H1 (cell line): ENCODE data around the gene VAPB. TPM values are rescaled to one million over a fixed set of nuclear protein-coding genes. Genes with fewer than 3 reads are reported as not detected.

Experiments
- CTCF ChIA-PET: fragments of 300-600 bp; sonication (Branson Sonifier 250); formaldehyde crosslinking; loops from one replicate; lab custom pipeline; 2021; ENCODE audit not compliant: partially characterized antibody; lab: Charles Lee
- POLR2A ChIA-PET: fragments of 300-600 bp; sonication (Branson Sonifier 250); formaldehyde crosslinking; loops from one replicate; lab custom pipeline; 2021; ENCODE audit warnings: inconsistent platforms; ENCODE audit not compliant: partially characterized antibody; lab: Charles Lee
- DNase-seq, 2 experiments: peaks; one replicate each; pipeline versions ENCODE4 v3.0.0 to v3.0.0-alpha.2; 2010 to 2022; ENCODE audit warnings: low spot score in 2 of 2, low read depth in 1 of 2, mixed read lengths in 1 of 2
- FAIRE-seq: peaks from 2 replicates; lab custom pipeline; 2011; peaks lifted over from hg19 to GRCh38; lab: Jason Lieb, UNC
- H2AFZ ChIP-seq: 2 replicates; pipeline ENCODE4 v1.8.1; 2012; ENCODE audit warnings: low read length, inconsistent platforms
- H2AK5ac ChIP-seq: 2 replicates; pipeline ENCODE4 v1.6.1; 2013; ENCODE audit warnings: low read depth, low read length
- H2BK120ac ChIP-seq: replicated peaks from 2 replicates; pipeline ENCODE3; 2013; ENCODE audit warnings: low read depth, low read length, inconsistent platforms
- H2BK12ac ChIP-seq: 2 replicates; pipeline ENCODE4 v1.6.1; 2013; ENCODE audit warnings: low read depth, low read length
- H2BK15ac ChIP-seq: 2 replicates; pipeline ENCODE4 v1.6.1; 2013; ENCODE audit warnings: low read length
- H2BK20ac ChIP-seq: 2 replicates; pipeline ENCODE4 v1.6.1; 2013; ENCODE audit warnings: low read length
- H2BK5ac ChIP-seq: 2 replicates; pipeline ENCODE4 v1.6.1; 2013; ENCODE audit warnings: low read depth, low read length
- H3K14ac ChIP-seq: 2 replicates; pipeline ENCODE4 v1.6.1; 2013; ENCODE audit warnings: inconsistent platforms; ENCODE audit not compliant: insufficient read length
- H3K18ac ChIP-seq: 2 replicates; pipeline ENCODE4 v1.6.1; 2013; ENCODE audit warnings: low read length; ENCODE audit errors: extremely low read depth
- H3K23ac ChIP-seq: 2 replicates; pipeline ENCODE4 v1.6.1; 2013; ENCODE audit warnings: inconsistent platforms; ENCODE audit not compliant: insufficient read length
- H3K23me2 ChIP-seq: 2 replicates; pipeline ENCODE4 v1.6.1; 2013; ENCODE audit warnings: low read depth, low read length
- H3K27ac ChIP-seq: 2 replicates; pipeline ENCODE4 v1.6.1; 2011; ENCODE audit warnings: low read depth, low read length, inconsistent platforms
- H3K27me3 ChIP-seq, 4 experiments: replicated peaks in 1 of 4; 1 replicate in 1 of 4; 2 replicates in 3 of 4; pipeline versions ENCODE4 v1.6.1 to v1.8.1; 2011 to 2013; ENCODE audit warnings: low read length in 3 of 4, mild to moderate bottlenecking in 3 of 4, inconsistent platforms in 2 of 4, mixed read lengths in 2 of 4, moderate library complexity in 1 of 4; ENCODE audit not compliant: control insufficient read depth in 3 of 4, insufficient read depth in 3 of 4; ENCODE audit errors: extremely low read depth in 1 of 4
- H3K36me3 ChIP-seq, 4 experiments: 2 replicates each; pipeline versions ENCODE4 v1.6.1 to v1.8.1; 2011 to 2013; ENCODE audit warnings: mild to moderate bottlenecking in 4 of 4, low read length in 3 of 4, moderate library complexity in 2 of 4, control low read depth in 1 of 4, inconsistent platforms in 1 of 4; ENCODE audit not compliant: insufficient read depth in 4 of 4, control insufficient read depth in 2 of 4
- H3K4ac ChIP-seq: replicated peaks from 2 replicates; pipeline ENCODE3; 2013; ENCODE audit warnings: low read length, low read depth, mixed read lengths, inconsistent platforms; ENCODE audit not compliant: insufficient read length
- H3K4me1 ChIP-seq, 4 experiments: replicated peaks in 1 of 4; 1 replicate in 1 of 4; 2 replicates in 3 of 4; pipeline versions ENCODE4 v1.6.1 to v1.8.1; 2011 to 2013; ENCODE audit warnings: low read length in 3 of 4, inconsistent platforms in 2 of 4, mixed read lengths in 1 of 4; ENCODE audit not compliant: insufficient read depth in 4 of 4, control insufficient read depth in 3 of 4
- H3K4me2 ChIP-seq, 2 experiments: 2 replicates each; pipeline versions ENCODE4 v1.6.1 to v1.8.1; 2011 to 2013; ENCODE audit warnings: low read depth in 2 of 2, low read length in 2 of 2, control low read depth in 1 of 2, inconsistent platforms in 1 of 2, mild to moderate bottlenecking in 1 of 2; ENCODE audit not compliant: insufficient read depth in 1 of 2
- H3K4me3 ChIP-seq, 4 experiments: fragments of 200-600, 300-600 bp in 1 of 4; sonication (generic), shearing (Covaris generic), sonication (Bioruptor Twin) in 1 of 4; 2 replicates each; pipeline versions ENCODE4 v1.5.1 to v1.8.1; 2011 to 2016; ENCODE audit warnings: low read length in 4 of 4, low read depth in 3 of 4, control low read depth in 2 of 4, inconsistent platforms in 2 of 4, mild to moderate bottlenecking in 2 of 4, mixed read lengths in 1 of 4, moderate library complexity in 1 of 4; ENCODE audit not compliant: insufficient read depth in 2 of 4; ENCODE audit errors: extremely low read depth in 1 of 4
- H3K56ac ChIP-seq: replicated peaks from 2 replicates; pipeline ENCODE3; 2013; ENCODE audit warnings: low read depth, mild to moderate bottlenecking, mixed read lengths, low read length, inconsistent platforms; ENCODE audit not compliant: insufficient read length
- H3K79me1 ChIP-seq: 2 replicates; pipeline ENCODE4 v1.6.1; 2013; ENCODE audit warnings: low read depth, low read length, control low read depth
- H3K79me2 ChIP-seq, 2 experiments: 2 replicates each; pipeline versions ENCODE4 v1.6.1 to v1.8.1; 2012 to 2013; ENCODE audit warnings: low read length in 2 of 2, mild to moderate bottlenecking in 2 of 2, inconsistent platforms in 1 of 2; ENCODE audit not compliant: insufficient read depth in 2 of 2, control insufficient read depth in 1 of 2
- H3K9ac ChIP-seq, 4 experiments: replicated peaks in 1 of 4; 1 replicate in 1 of 4; 2 replicates in 3 of 4; pipeline versions ENCODE4 v1.6.1 to v1.8.1; 2011 to 2013; ENCODE audit warnings: low read depth in 3 of 4, low read length in 3 of 4, control low read depth in 2 of 4, mild to moderate bottlenecking in 2 of 4, moderate library complexity in 2 of 4, inconsistent platforms in 1 of 4; ENCODE audit errors: extremely low read depth in 1 of 4
- H3K9me3 ChIP-seq, 2 experiments: 2 replicates each; pipeline versions ENCODE4 v1.6.1 to v1.8.1; 2012 to 2013; ENCODE audit warnings: mild to moderate bottlenecking in 2 of 2, moderate library complexity in 2 of 2, control low read depth in 1 of 2, inconsistent platforms in 1 of 2, low read depth in 1 of 2, low read length in 1 of 2, mixed read lengths in 1 of 2; ENCODE audit not compliant: insufficient read depth in 2 of 2
- H4K20me1 ChIP-seq, 2 experiments: replicated peaks in 1 of 2; 2 replicates each; pipeline versions ENCODE3 to v1.8.1; 2011 to 2013; ENCODE audit warnings: inconsistent platforms in 2 of 2, low read length in 2 of 2, mild to moderate bottlenecking in 1 of 2; ENCODE audit not compliant: insufficient read depth in 2 of 2, control insufficient read depth in 1 of 2
- H4K5ac ChIP-seq: 2 replicates; pipeline ENCODE4 v1.6.1; 2013; ENCODE audit warnings: low read length, low read depth, mixed read lengths, inconsistent platforms; ENCODE audit not compliant: insufficient read length
- H4K8ac ChIP-seq: 2 replicates; pipeline ENCODE4 v1.8.0; 2013; ENCODE audit warnings: mild to moderate bottlenecking, moderate library complexity, low read length, inconsistent platforms; ENCODE audit not compliant: insufficient read depth; ENCODE audit errors: extremely low read depth
- H4K91ac ChIP-seq: replicated peaks from 2 replicates; pipeline ENCODE3; 2013; ENCODE audit warnings: low read length, mixed read lengths, inconsistent platforms; ENCODE audit not compliant: insufficient read length
- ASH2L ChIP-seq: fragments of 200-600, 300-600 bp; sonication (generic); IDR thresholded peaks from one replicate; pipeline ENCODE4 v1.7.1; 2017; ENCODE audit warnings: low read length
- BRCA1 ChIP-seq: IDR thresholded peaks from 2 replicates; pipeline ENCODE4 v1.6.1; 2012; ENCODE audit warnings: low read depth, low read length, improper control_type of control experiment
- CREB1 ChIP-seq: IDR thresholded peaks from 2 replicates; pipeline ENCODE4 v1.6.1; 2012; ENCODE audit warnings: inconsistent platforms
- POLR2A ChIP-seq, 2 experiments: IDR thresholded peaks; 1 replicate in 1 of 2; 2 replicates in 1 of 2; pipeline ENCODE4 v1.6.1; 2011; ENCODE audit warnings: low read depth in 2 of 2, low read length in 2 of 2, mild to moderate bottlenecking in 2 of 2; ENCODE audit errors: control extremely low read depth in 1 of 2
- SIX5 ChIP-seq: IDR thresholded peaks from 2 replicates; pipeline ENCODE4 v1.6.1; 2011; ENCODE audit warnings: mild to moderate bottlenecking, low read depth, low read length
- WGBS, 2 experiments: shearing (Covaris generic) in 1 of 2; methylation state at CpG; one replicate each; pipeline versions ENCODE4 v1.1.6 to v1.1.7; 2013 to 2015; ENCODE audit warnings: low lambda C conversion rate in 2 of 2, mixed read lengths in 2 of 2, inconsistent platforms in 1 of 2, low coverage in 1 of 2, missing lambda C conversion rate in 1 of 2; ENCODE audit not compliant: insufficient replicate concordance in 2 of 2, insufficient coverage in 1 of 2, insufficient read length in 1 of 2; ENCODE audit errors: extremely low coverage in 1 of 2, missing lambda C conversion rate in 1 of 2; 5-methylcytosine and 5-hydroxymethylcytosine counted together
- long read RNA-seq, 2 experiments: library from RNA in 1 of 2; library from capped mRNA in 1 of 2; stranded (forward); transcript quantifications; one replicate each; pipeline ENCODE4 v2.0.0, GENCODE V29; 2021; ENCODE audit warnings: inconsistent platforms in 1 of 2
- polyA minus RNA-seq, 3 experiments: library from RNA; depleted of rRNA, polyadenylated mRNA; stranded (reverse); fragments of >200 nt; gene quantifications; 1 replicate in 2 of 3; 2 replicates in 1 of 3; pipeline ENCODE4 v1.2.3, GENCODE V29; 2011
- polyA plus RNA-seq, 7 experiments: library from polyadenylated mRNA; depleted of rRNA in 3 of 7; stranded (reverse) in 5 of 7; unstranded in 2 of 7; fragments of >200 nt in 5 of 7; fragments of 200-250 nt in 2 of 7; gene quantifications; 1 replicate in 5 of 7; 2 replicates in 1 of 7; 4 replicates in 1 of 7; pipeline versions ENCODE4 v1.2.1 to v1.2.3, GENCODE V29; 2011 to 2013; ENCODE audit warnings: missing spikeins in 2 of 7, mixed read lengths in 2 of 7
- total RNA-seq: library from RNA; stranded (reverse); fragmentation: NEBNext Ultra II Directional; extraction: Animal tissue kit (Norgen Biotek cat#: 25700); gene quantifications from 2 replicates; pipeline ENCODE4 v1.2.1, GENCODE V29; 2021
- TF ChIP-seq, protein P1 (sequence below): IDR thresholded peaks from 2 replicates; pipeline ENCODE4 v1.6.1; 2012; ENCODE audit warnings: inconsistent platforms

VAPB gene, protein sequence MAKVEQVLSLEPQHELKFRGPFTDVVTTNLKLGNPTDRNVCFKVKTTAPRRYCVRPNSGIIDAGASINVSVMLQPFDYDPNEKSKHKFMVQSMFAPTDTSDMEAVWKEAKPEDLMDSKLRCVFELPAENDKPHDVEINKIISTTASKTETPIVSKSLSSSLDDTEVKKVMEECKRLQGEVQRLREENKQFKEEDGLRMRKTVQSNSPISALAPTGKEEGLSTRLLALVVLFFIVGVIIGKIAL
- 57.1 and 62.8 TPM in 2 replicates for total RNA-seq
- polyA plus RNA-seq (2011; rRNA removed) = 20.8 and 24.4 TPM in 2 replicates
- 28.6 TPM for polyA plus RNA-seq (2011; cell fraction: cytosol; rRNA removed)
- polyA plus RNA-seq (2011; cell fraction: nucleus; rRNA removed) = 17.8 TPM
- 41.8 to 48.7 TPM (median 43.8 TPM) in 4 replicates for polyA plus RNA-seq (2012, experiment 1 of 2)
- polyA plus RNA-seq (2012, experiment 2 of 2) = 19.7 TPM
- 24.6 TPM for polyA plus RNA-seq (2013, experiment 1 of 2)
- polyA plus RNA-seq (2013, experiment 2 of 2) = 28.1 TPM
- 16.9 and 17.8 TPM in 2 replicates for polyA minus RNA-seq (2011; rRNA and poly(A)+ RNA removed)
- polyA minus RNA-seq (2011; cell fraction: cytosol; rRNA and poly(A)+ RNA removed) = 20.2 TPM
- polyA minus RNA-seq (2011; cell fraction: nucleus; rRNA and poly(A)+ RNA removed) = 15.5 TPM
- long read RNA-seq, experiment 1, full-length matches to known transcripts = 28 of 58 reads
- long read RNA-seq, experiment 1, partial matches to known transcripts = 18 of 58 reads
- long read RNA-seq, experiment 1, other reads (novel, unspliced or antisense) = 12 of 58 reads
- long read RNA-seq, experiment 2, full-length matches to known transcripts = 2 of 26 reads
- long read RNA-seq, experiment 2, partial matches to known transcripts = 0 of 26 reads
- long read RNA-seq, experiment 2, other reads (novel, unspliced or antisense) = 24 of 26 reads

DNA sequence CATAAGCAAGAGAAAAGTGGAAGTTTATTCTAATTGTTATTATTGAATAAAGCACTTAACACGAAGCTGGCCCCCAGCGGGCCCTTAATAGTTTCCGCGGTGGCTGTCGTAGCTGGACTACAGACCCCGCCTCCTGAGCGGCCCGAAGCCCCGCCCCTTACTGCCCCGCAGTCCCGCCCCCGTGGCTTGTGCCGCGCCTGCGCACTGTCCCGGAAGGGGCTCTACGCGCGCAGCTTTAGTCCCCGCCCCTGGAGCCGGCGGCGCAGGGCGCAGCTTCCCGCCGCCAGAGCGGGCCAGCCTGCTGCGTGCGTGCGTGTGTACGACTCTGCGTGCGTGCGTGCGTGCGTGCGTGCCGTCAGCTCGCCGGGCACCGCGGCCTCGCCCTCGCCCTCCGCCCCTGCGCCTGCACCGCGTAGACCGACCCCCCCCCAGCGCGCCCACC lies at the start of gene VAPB:
Gene VAPB (plus strand): TSS at position 348 of the 442 bp plus-strand sequence. CDS start 231 bp downstream, outside the sequence.
- Histone ChIP-seq H4K8ac (peak within 1 kb of the TSS; percentile 91), H2AK5ac (no peak within 1 kb of the TSS), H3K23ac (no peak within 1 kb of the TSS), H2BK15ac (no peak within 1 kb of the TSS), H3K4me3 (peak within 1 kb of the TSS; percentile 55 to 79 (median 68)), H3K14ac (no peak within 1 kb of the TSS), H3K9me3 (no peaks in the 10 kb centered on the region), H3K23me2 (peaks cover 4% of the 10 kb centered on the region), H3K36me3 (peaks cover 0 to 4% (median 2%) of the 10 kb centered on the region in 4 experiments; a peak in 2 of 8 replicates), H3K9ac (peak within 1 kb of the TSS; percentile 79 to 86 (median 82)), H4K91ac (peak within 1 kb of the TSS; percentile 92), H4K20me1 (peaks cover 1 to 7% of the 10 kb centered on the region in 2 experiments), H2BK120ac (no peak within 1 kb of the TSS), H3K4me2 (peak within 1 kb of the TSS; percentile 75 to 96), H3K4ac (peak within 1 kb of the TSS; percentile 47), H3K79me2 (peaks cover 21 to 43% of the 10 kb centered on the region in 2 experiments), H2AFZ (peak within 1 kb of the TSS; percentile 14; the same call in 1 of the 2 replicates), H3K27ac (peak within 1 kb of the TSS; percentile 81; the same call in 1 of the 2 replicates), H2BK12ac (no peak within 1 kb of the TSS; the same call in 1 of the 2 replicates), H2BK20ac (no peak within 1 kb of the TSS), H3K27me3 (no peaks in the 10 kb centered on the region), H3K4me1 (peaks cover 5 to 9% (median 6%) of the 10 kb centered on the region in 4 experiments; a peak in 6 of 7 replicates), H4K5ac (peak within 1 kb of the TSS; percentile 75), H3K56ac (peak within 1 kb of the TSS; percentile 69), H3K18ac (peak within 1 kb of the TSS; percentile 71; the same call in 1 of the 2 replicates), H3K79me1 (peaks cover 6% of the 10 kb centered on the region), H2BK5ac (0 out of 2 replicates have a peak within 1 kb of the TSS, but pooled peaks have one; percentile 53)
- FAIRE-seq (no peak), DNase-seq (peak; percentile 94 to 99)
- 3% methylated on average over 15 of the region's 51 CpGs; no CpG with 5 or more reads in 1 of the 2 experiments for WGBS, 2 experiments
- ChIA-PET POLR2A (interaction anchor here (0.7 to 2.0 kb wide), 9 partner anchors 8 to 464 kb away, joined by 3 to 12 read pairs (median 4); partner anchors contain the start of gene GNAS), CTCF (interaction anchor here (0.6 to 1.4 kb wide), 7 partner anchors 9 to 150 kb away, joined by 3 to 5 read pairs (median 3); no protein-coding TSS in a partner anchor)
- TF ChIP-seq BRCA1 (no peak), ASH2L (no peak), SIX5 (no peak), CREB1 (peak; percentile 58; the same call in 1 of the 2 replicates), POLR2A (IDR thresholded peaks at IDR 0.05; ENCODE audit: control extremely low read depth in 1 of 2, low read depth in 2 of 2, low read length in 2 of 2) (peak in 1 of 2 experiments; percentile 59; a peak in 1 of 3 replicates)
- TF ChIP-seq, protein P1, sequence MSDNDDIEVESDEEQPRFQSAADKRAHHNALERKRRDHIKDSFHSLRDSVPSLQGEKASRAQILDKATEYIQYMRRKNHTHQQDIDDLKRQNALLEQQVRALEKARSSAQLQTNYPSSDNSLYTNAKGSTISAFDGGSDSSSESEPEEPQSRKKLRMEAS = peak; percentile 76
